Measurements from ENCODE around the gene MRI1. TPM values are rescaled to one million over a fixed set of nuclear protein-coding genes. Genes with fewer than 3 reads are reported as not detected.
A peak's percentile ranks its signal among the peaks of the same experiment; 100 is the strongest.
"Not testable (repeated sequence)": the region's sequence is repeated elsewhere in the genome, so short reads cannot be mapped to it uniquely, and the experiment has no call there.

The MRI1 gene
- total RNA-seq, 2 donors from 2014 or later = 54.6 to 63.0 TPM

DNA sequence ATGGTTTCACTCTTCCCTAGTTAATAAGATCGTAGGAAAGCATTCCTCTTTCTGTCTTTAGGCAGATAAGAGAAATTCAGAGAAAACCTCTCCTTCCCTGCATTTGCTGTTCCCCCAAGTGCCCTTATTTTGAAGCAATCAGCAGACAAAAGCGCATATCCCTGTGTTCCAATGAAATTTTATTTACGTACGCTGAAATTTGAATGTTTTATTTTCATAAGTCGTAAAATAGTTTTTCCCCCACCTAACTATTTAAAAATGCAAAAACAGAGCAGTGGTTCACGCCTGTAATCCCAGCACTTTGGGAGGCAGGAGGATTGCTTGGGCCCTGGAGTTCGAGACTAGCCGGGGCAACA is 17.2 kb upstream of the MRI1 start:
- H3K27me3 ChIP-seq (replicated peaks; ENCODE audit: insufficient read depth) = no peaks in the 10 kb centered on the region
- no peak for ATAC-seq (ENCODE audit: insufficient number of reproducible peaks, low FRiP score, low read depth)
- H3K9me3 ChIP-seq = no peaks in the 10 kb centered on the region
- TF ChIP-seq, protein P1, sequence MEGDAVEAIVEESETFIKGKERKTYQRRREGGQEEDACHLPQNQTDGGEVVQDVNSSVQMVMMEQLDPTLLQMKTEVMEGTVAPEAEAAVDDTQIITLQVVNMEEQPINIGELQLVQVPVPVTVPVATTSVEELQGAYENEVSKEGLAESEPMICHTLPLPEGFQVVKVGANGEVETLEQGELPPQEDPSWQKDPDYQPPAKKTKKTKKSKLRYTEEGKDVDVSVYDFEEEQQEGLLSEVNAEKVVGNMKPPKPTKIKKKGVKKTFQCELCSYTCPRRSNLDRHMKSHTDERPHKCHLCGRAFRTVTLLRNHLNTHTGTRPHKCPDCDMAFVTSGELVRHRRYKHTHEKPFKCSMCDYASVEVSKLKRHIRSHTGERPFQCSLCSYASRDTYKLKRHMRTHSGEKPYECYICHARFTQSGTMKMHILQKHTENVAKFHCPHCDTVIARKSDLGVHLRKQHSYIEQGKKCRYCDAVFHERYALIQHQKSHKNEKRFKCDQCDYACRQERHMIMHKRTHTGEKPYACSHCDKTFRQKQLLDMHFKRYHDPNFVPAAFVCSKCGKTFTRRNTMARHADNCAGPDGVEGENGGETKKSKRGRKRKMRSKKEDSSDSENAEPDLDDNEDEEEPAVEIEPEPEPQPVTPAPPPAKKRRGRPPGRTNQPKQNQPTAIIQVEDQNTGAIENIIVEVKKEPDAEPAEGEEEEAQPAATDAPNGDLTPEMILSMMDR (IDR thresholded peaks at IDR 0.05) = no peak
- no peak for DNase-seq (ENCODE audit: low spot score)
- H3K27ac ChIP-seq = peak overlapping the region; percentile 13 to 89
- peaks cover 5 to 12% of the 10 kb centered on the region in 2 donors for H3K4me1 ChIP-seq (ENCODE audit: control insufficient read depth in 1 of 2, low read depth in 2 of 2)
- H3K36me3 ChIP-seq = peaks cover under 1% of the 10 kb centered on the region
- peak overlapping the region; percentile 90 for H3K4me3 ChIP-seq

GRCh38 chr19:13748169-13748828 is 16.0 kb upstream of the MRI1 start:
- peaks cover 11% of the 10 kb centered on the region for H3K36me3 ChIP-seq
- H3K4me1 ChIP-seq (ENCODE audit: control insufficient read depth in 1 of 2, low read depth in 2 of 2) = peaks cover 5 to 12% of the 10 kb centered on the region in 2 donors
- H3K27me3 ChIP-seq (replicated peaks; ENCODE audit: insufficient read depth) = no peaks in the 10 kb centered on the region
- DNase-seq (ENCODE audit: low spot score) (no peak), ATAC-seq (ENCODE audit: insufficient number of reproducible peaks, low FRiP score, low read depth) (no peak)
- peak overlapping the region; percentile 90 for H3K4me3 ChIP-seq
- TF ChIP-seq, protein P1 (IDR thresholded peaks at IDR 0.05) = no peak
- no peaks in the 10 kb centered on the region for H3K9me3 ChIP-seq
- H3K27ac ChIP-seq = peak overlapping the region; percentile 66 to 89

DNA sequence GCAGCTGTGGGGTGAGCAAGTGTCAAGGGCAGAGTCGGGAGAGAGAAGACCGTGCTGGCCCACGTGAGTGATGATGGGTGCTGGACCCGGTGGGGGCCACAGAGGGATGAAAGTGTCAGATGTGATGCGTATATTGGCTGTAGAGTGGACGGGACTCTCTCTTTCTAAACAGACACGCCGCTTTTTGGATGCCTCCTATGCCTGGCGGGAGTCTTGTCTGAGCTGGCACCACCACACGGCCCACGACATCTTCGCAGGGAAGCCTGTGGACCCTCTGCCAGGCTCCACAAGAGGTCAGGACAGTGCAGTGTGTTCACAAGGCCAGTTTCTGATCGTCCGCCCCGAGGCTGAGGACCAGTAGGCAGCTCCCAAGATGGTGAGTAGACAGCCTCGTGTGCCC is 12.9 kb upstream of the MRI1 start:
- Histone ChIP-seq H3K4me1 (ENCODE audit: control insufficient read depth in 1 of 2, low read depth in 2 of 2) (peaks cover 5 to 12% of the 10 kb centered on the region in 2 donors), H3K4me3 (no peak overlapping the region), H3K27me3 (replicated peaks; ENCODE audit: insufficient read depth) (no peaks in the 10 kb centered on the region), H3K36me3 (peaks cover 41% of the 10 kb centered on the region), H3K27ac (no peak overlapping the region), H3K9me3 (no peaks in the 10 kb centered on the region)
- DNase-seq (ENCODE audit: low spot score) (no peak), ATAC-seq (ENCODE audit: insufficient number of reproducible peaks, low FRiP score, low read depth) (no peak)
- TF ChIP-seq, protein P1 (IDR thresholded peaks at IDR 0.05) = no peak

- not testable (repeated sequence) for H3K9me3 ChIP-seq; ATAC-seq (ENCODE audit: insufficient number of reproducible peaks, low FRiP score, low read depth); H3K4me3 ChIP-seq; H3K27ac ChIP-seq; DNase-seq (ENCODE audit: low spot score); H3K4me1 ChIP-seq (ENCODE audit: control insufficient read depth in 1 of 2, low read depth in 2 of 2); H3K27me3 ChIP-seq (replicated peaks; ENCODE audit: insufficient read depth)
- peaks cover 61% of the 10 kb centered on the region for H3K36me3 ChIP-seq
Measured at GRCh38 chr19:13753622-13754021, 10.7 kb upstream of the MRI1 start.

DNA sequence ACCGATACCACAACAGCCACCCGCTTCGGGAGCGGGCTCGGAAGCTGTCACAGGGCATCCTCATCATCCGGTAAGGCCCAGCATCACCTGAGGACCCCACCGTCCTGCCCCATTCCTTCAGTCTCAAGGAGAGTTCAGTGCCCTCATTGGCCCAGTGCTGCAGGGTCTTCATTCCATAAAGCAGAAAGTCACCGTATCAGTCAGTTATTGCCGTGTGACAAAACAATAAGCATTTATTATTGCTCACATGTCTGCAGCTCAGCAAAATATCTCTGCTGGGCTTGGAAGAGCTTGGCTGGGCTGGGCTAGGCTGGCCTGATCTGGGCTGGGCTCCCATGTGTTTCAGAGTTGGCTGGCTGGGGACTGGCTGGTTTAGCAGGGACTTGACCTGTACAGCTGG is 8.1 kb upstream of the MRI1 start:
- Histone ChIP-seq H3K27ac (no peak overlapping the region), H3K4me1 (ENCODE audit: control insufficient read depth in 1 of 2, low read depth in 2 of 2) (no peaks in the 10 kb centered on the region), H3K4me3 (no peak overlapping the region), H3K9me3 (no peaks in the 10 kb centered on the region), H3K36me3 (peaks cover 81% of the 10 kb centered on the region), H3K27me3 (replicated peaks; ENCODE audit: insufficient read depth) (no peaks in the 10 kb centered on the region)
- DNase-seq (ENCODE audit: low spot score) = no peak
- TF ChIP-seq, protein P1 (IDR thresholded peaks at IDR 0.05) = no peak
- no peak for ATAC-seq (ENCODE audit: insufficient number of reproducible peaks, low FRiP score, low read depth)

Data from thoracic aorta (tissue), 2 donors.